KBM-7 (cell line): ENCODE data around the gene KBTBD2.
"Not testable (repeated sequence)": the region's sequence is repeated elsewhere in the genome, so short reads cannot be mapped to it uniquely, and the experiment has no call there.

Experiments used
- DNase-seq: peaks from one replicate; pipeline ENCODE4 v3.0.0-alpha.2; 2015
- in situ Hi-C: fragments of 300-500 bp; cut with MboI; formaldehyde crosslinking; loops from 2 replicates; pipeline ENCODE4 v1.14.3; 2020; ENCODE audit warnings: low sequenced_read_pairs, low pct_unique_long_range_greater_than_20kb, mixed read lengths

The KBTBD2 gene

DNA sequence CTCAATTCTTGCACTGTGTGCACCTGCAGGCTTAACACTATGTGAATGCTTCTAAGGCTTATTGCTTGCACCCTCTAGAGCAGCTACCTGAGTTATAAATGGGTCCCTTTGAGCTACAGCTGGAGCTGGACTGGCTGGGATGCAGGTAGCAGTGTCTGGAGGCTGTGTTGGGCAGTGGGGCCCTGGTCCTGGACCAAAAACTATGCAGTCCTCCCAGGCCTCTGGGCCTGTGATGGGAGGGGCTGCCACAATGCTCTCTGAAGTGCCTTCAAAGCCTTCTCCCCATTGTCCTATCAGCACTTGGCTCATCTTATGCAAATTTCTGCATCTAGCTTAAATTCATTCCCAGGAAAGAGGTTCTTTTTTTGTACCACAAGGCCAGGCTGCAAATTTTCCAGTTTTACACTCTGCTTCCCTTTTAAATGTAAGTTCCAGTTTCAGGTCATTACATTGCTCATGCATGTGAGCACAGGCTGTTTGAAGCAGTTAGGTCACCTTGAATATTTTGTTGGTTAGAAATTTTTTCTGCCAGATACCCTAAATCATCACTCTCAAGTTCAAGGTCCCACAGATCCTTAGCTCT lies 26.0 kb downstream of the KBTBD2 start:
- in situ Hi-C loops, result no loop called here
- DNase-seq, result no peak

DNA sequence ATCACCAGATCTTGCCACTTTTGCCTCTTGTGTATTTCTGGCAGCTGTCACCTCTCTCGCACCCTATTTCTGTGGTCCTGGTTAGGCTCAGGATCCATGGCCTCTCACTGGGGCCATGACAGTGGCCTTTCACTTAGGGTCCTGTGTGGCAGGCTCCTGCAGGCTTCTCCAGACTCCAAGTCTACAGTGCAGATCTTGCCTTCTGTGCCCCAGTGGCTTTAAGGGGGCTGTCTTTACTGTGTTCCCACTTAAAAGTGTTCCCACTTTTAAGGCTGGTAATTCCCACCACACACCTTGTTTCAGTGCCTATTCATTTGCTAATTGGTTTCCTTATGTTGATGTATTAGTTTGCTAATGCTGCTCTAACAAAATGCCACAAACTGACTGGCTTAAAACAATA lies 27.7 kb downstream of the KBTBD2 start:
- DNase-seq, in situ Hi-C loops: not testable (repeated sequence)

DNA sequence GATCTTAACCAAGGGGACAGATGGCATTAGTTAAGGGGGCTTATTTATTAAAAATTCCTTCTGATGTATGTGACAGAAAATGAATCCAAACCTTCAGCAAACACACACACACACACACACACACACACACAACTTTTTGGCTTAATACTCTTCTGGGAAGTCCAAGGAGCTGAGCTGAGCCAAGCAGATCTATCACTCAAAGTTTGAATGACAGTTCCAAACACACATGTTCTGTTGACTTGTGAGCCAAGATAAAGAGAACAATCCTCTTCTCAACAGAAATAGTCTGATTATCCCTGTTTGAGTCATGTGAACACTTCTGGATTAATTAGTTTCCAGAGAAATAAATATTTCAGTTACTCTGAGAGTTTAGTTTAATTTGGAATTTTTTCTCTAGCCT lies 31.5 kb downstream of the KBTBD2 start:
- DNase-seq, result no peak
- in situ Hi-C loops, result no loop called here

DNA sequence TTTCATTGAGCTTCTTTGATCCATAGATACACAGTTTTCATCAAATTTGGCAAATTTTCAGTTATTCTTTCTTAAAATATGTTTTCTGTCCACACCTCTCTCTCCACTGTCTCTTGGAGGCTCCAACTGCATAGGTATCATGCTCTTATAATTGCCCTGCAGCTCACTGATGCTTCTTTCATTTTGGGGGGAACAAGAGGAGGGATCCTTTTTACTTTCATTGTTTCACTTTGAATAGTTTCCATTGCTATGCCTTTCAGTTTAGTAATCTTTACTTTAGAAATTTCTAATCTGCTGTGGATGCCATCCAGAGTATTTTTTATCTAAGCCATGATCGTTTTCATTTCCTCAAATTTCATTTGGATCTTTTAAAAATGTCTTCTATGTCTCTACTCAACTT lies 32.9 kb downstream of the KBTBD2 start:
- DNase-seq, result no peak
- in situ Hi-C loops, result no loop called here

DNA sequence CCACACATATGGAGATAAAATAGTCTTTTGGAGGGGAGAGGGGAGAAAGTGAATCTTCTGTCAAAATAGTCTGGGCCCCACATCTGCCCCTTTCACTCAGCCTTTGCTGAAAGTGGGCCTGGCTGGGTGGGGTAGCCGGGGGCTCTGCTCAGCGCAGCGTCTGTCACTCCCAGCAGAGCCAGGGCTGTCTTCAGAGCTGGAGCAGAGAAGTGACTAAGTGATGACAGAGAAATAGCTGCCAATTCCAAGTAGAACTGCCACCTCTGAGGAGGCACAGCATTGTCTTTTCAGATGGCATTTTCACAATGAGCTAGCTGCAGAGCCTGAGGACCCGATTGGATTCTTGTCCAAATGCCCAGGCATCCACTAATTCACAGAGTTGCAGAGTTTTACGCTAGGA lies 34.5 kb downstream of the KBTBD2 start:
- in situ Hi-C loops, DNase-seq: not testable (repeated sequence)

DNA sequence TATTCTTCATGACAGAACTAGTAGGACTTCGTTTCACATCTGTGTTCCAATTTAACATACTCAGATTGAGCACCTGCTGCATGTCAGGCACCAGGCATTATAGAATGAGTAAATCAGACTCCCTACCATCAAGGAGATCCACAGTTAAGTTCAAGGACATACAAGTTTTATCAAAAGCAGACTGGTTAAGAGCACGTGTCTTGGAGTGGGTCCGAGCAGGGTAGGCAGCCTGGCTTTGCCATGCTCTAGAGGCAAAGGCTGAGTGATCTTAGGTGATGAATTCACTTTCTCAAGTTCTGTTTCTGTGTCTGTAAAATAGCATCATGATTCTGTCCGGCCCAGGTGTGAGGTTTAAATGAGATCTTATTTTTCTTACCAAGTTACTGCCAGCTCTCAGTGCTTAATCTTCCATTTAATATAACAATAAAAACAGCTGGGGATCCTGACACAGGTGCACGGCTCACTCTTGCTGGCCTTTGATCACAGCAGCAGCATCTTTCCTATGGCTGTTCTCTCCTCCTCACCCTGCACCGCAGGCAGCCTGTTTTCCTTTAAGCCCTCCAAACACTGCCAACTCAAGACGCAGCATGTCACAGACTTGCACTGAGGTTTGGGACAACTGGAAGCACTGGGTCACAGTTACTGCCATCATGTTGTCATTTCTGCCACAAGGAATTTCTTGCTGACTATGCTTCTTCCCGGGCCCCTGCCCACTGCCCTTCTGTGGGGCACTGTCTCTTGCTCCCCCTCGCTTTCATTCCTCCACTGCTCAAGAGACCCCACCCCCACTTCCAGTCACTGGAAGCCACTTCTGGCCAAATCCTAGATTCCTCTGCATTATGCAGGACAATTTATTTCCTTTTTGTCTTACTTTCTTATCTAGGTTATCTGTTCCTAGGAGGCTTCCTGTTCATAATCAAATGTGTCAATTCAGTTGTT lies 35.5 kb downstream of the KBTBD2 start:
- in situ Hi-C loops, DNase-seq: not testable (repeated sequence)

GRCh38 chr7:32850654-32851053 lies 40.9 kb downstream of the KBTBD2 start:
- DNase-seq, in situ Hi-C loops: not testable (repeated sequence)

DNA sequence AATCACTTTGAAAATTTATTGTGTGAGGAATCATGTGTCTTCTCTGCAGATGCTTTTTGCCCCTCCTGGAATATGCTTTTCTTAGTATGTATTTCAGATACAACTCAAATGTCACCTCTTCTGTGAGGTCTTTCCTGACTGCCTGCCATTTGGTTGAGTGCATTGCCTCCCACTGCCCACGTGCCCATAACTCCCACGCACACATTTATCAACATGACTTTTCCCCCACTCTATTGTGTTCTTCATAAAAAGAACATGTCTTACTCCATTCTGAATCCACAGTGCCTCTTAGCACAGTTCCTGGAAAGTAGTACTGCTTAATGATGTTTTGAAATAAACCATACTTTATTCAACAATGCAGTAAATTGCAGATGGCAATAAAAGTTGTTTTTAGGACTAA lies 42.9 kb downstream of the KBTBD2 start:
- in situ Hi-C loops, DNase-seq: not testable (repeated sequence)

GRCh38 chr7:32846630-32847225 lies 44.8 kb downstream of the KBTBD2 start:
- DNase-seq, result peak; percentile 94
- in situ Hi-C loops, result no loop called here

GRCh38 chr7:32844748-32845147 lies 46.8 kb downstream of the KBTBD2 start:
- DNase-seq, in situ Hi-C loops: not testable (repeated sequence)

DNA sequence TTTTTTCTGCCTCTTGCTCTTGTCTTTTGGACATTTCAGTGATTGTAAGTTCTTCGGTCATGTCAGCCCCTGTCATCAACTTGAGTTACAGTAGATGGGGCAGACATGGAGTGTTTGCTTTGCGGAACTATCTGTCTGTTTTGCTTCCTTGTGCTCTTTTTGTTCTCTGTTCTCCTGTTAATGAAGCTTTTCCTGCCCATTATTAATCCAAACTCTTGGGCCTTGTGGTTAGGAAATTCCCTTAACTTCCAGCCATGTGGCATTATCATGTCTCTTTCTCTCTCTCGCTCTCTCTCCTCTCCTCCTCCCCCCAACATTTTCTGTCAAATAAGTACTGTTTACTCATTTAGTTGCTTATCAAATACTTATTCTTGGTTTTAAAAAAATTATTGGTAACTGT lies 47.8 kb downstream of the KBTBD2 start:
- DNase-seq, in situ Hi-C loops: not testable (repeated sequence)

- DNase-seq, in situ Hi-C loops: not testable (repeated sequence)
Observed at GRCh38 chr7:32839846-32840245, 51.7 kb downstream of the KBTBD2 start.

GRCh38 chr7:32828996-32829752 lies 62.4 kb downstream of the KBTBD2 start:
- in situ Hi-C loops, DNase-seq: not testable (repeated sequence)
